Subcutaneous abdominal adipose tissue (tissue), 5 donors: ENCODE results near the gene PEG3.
"Not testable (repeated sequence)": the region's sequence is repeated elsewhere in the genome, so short reads cannot be mapped to it uniquely, and the experiment has no call there.

Experiments
- H3K27ac ChIP-seq: one replicate; pipeline ENCODE4 v1.7.0; 2013; ENCODE audit warnings: low read depth, mild to moderate bottlenecking, inconsistent platforms, low read length, moderate library complexity
- H3K27me3 ChIP-seq, 5 donors: one replicate each; pipeline ENCODE4 v1.7.0; 2013; ENCODE audit warnings: low read length in 5 of 5, inconsistent platforms in 1 of 5; ENCODE audit not compliant: control insufficient read depth in 5 of 5, insufficient read depth in 4 of 5
- H3K36me3 ChIP-seq, 5 donors: one replicate each; pipeline ENCODE4 v1.7.0; 2013; ENCODE audit warnings: low read length in 5 of 5; ENCODE audit not compliant: control insufficient read depth in 5 of 5, insufficient read depth in 5 of 5
- H3K4me1 ChIP-seq, 5 donors: one replicate each; pipeline ENCODE4 v1.7.0; 2013; ENCODE audit warnings: low read length in 5 of 5, mild to moderate bottlenecking in 3 of 5, moderate library complexity in 1 of 5; ENCODE audit not compliant: control insufficient read depth in 5 of 5, insufficient read depth in 5 of 5
- H3K4me3 ChIP-seq, 5 donors: one replicate each; pipeline ENCODE4 v1.7.0; 2013; ENCODE audit warnings: low read length in 5 of 5, low read depth in 1 of 5
- H3K9ac ChIP-seq, 5 donors: one replicate each; pipeline ENCODE4 v1.7.0; 2013; ENCODE audit warnings: low read length in 5 of 5, mild to moderate bottlenecking in 4 of 5, moderate library complexity in 3 of 5
- H3K9me3 ChIP-seq, 5 donors: one replicate each; pipeline ENCODE4 v1.7.0; 2013; ENCODE audit warnings: low read length in 5 of 5; ENCODE audit not compliant: control insufficient read depth in 5 of 5
- donor health status: healthy.
- donor health status: healthy.
- donor health status: healthy.
- donor health status: healthy.
- donor health status: healthy.

Gene PEG3

DNA sequence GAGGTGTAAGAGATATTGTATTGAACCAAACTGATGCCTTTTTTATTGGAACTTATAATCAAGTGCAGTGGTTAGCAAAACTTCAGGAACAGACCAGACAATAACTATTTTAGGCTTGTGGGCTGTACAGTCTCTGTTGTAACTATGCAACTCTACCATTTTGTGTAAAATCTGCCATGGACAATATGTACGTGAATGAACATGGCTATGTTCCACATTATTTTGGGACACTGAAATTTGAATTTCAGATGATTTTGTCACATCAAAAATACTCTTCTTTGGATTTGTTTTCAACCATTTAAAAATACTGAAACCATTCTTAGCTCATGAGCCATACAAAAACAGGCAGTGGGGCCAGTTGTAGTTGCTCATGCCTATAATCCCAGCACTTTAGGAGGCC, 27.9 kb upstream of the PEG3 start:
- no peak overlapping the region for H3K9ac ChIP-seq
- no peak overlapping the region for H3K4me3 ChIP-seq
- H3K4me1 ChIP-seq, result no peaks in the 10 kb centered on the region
- no peaks in the 10 kb centered on the region for H3K36me3 ChIP-seq
- no peak overlapping the region for H3K27ac ChIP-seq
- peaks cover 0 to 9% (median 3%) of the 10 kb centered on the region in 5 donors for H3K9me3 ChIP-seq
- H3K27me3 ChIP-seq, result peaks cover 0 to 4% (median 3%) of the 10 kb centered on the region in 5 donors

- no peak overlapping the region for H3K9ac ChIP-seq
- peaks cover 0 to 4% (median 3%) of the 10 kb centered on the region in 5 donors for H3K27me3 ChIP-seq
- H3K36me3 ChIP-seq, result no peaks in the 10 kb centered on the region
- H3K4me1 ChIP-seq, result no peaks in the 10 kb centered on the region
- no peak overlapping the region for H3K4me3 ChIP-seq
- H3K27ac ChIP-seq, result no peak overlapping the region
- H3K9me3 ChIP-seq, result peaks cover 0 to 9% (median 3%) of the 10 kb centered on the region in 5 donors
Observed at GRCh38 chr19:56866538-56866937, 26.0 kb upstream of the PEG3 start.

DNA sequence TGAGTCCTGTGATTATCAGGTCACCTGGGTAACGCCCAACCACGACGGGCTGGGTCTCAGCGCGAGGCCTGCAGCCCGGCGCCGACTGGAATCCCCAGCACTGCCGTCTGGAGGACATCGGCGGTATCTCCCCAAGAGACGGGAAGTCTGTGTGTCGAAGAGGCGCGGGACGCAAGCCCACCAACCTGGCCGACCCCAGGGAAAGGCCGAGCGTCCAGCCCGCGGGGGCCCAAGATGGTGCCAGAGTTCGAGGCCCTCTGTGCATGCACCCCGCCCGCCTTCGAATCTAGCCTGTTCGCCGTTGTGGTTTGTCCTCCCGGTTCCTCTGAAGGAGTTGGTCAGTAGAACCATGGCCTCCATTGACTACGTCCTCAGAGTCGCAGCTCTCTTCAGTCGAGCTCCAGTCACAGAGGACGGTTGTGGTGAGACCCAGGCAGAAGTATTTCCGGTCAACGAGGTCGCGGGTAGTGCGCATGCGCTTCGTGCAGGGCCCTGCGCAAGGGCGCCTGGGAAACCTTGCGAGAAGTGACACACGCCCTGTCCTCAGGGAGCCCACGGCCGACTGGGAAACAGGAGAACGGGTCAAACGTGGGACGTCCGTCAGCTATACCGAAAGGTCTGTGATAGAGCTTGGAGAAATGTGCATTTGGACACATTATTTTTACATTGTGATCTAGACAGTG, 24.1 kb upstream of the PEG3 start:
- H3K36me3 ChIP-seq, result no peaks in the 10 kb centered on the region
- no peaks in the 10 kb centered on the region for H3K4me1 ChIP-seq
- H3K9me3 ChIP-seq, result peaks cover 0 to 6% (median 3%) of the 10 kb centered on the region in 5 donors
- no peak overlapping the region for H3K9ac ChIP-seq
- no peak overlapping the region for H3K4me3 ChIP-seq
- peaks cover 0 to 4% (median 3%) of the 10 kb centered on the region in 5 donors for H3K27me3 ChIP-seq
- no peak overlapping the region for H3K27ac ChIP-seq

GRCh38 chr19:56862741-56863140, 22.2 kb upstream of the PEG3 start:
- no peaks in the 10 kb centered on the region for H3K4me1 ChIP-seq
- H3K27me3 ChIP-seq, result peaks cover 0 to 4% (median 3%) of the 10 kb centered on the region in 5 donors
- no peak overlapping the region for H3K27ac ChIP-seq
- no peak overlapping the region for H3K9ac ChIP-seq
- peaks cover 0 to 6% (median 3%) of the 10 kb centered on the region in 5 donors for H3K9me3 ChIP-seq
- no peaks in the 10 kb centered on the region for H3K36me3 ChIP-seq
- no peak overlapping the region for H3K4me3 ChIP-seq

- not testable (repeated sequence) for H3K27me3 ChIP-seq, H3K9me3 ChIP-seq, H3K4me3 ChIP-seq, H3K36me3 ChIP-seq, H3K9ac ChIP-seq, H3K4me1 ChIP-seq, H3K27ac ChIP-seq
Observed at GRCh38 chr19:56860409-56860808, 19.9 kb upstream of the PEG3 start.

DNA sequence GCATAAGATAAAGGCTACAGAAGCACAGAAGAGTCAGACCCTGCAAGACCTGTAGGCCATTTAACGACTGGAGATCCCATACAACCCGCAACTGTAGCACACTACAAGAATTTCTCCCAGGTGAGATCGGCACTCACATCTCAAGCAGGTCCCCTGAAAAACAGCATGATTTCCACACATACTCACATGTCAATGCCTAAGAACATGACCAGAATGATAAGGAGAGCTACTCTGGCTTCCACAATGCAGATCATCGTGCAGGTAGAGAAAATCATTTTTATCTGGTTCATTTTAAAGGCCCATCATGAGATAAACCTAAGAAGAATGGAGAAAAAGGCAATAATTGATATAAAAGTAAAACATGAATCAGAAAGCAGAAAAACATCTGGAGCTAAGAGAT, 17.5 kb upstream of the PEG3 start:
- H3K9me3 ChIP-seq, result no peaks in the 10 kb centered on the region
- no peaks in the 10 kb centered on the region for H3K36me3 ChIP-seq
- H3K4me1 ChIP-seq, result no peaks in the 10 kb centered on the region
- no peak overlapping the region for H3K4me3 ChIP-seq
- H3K27ac ChIP-seq, result no peak overlapping the region
- no peak overlapping the region for H3K9ac ChIP-seq
- H3K27me3 ChIP-seq, result no peaks in the 10 kb centered on the region

DNA sequence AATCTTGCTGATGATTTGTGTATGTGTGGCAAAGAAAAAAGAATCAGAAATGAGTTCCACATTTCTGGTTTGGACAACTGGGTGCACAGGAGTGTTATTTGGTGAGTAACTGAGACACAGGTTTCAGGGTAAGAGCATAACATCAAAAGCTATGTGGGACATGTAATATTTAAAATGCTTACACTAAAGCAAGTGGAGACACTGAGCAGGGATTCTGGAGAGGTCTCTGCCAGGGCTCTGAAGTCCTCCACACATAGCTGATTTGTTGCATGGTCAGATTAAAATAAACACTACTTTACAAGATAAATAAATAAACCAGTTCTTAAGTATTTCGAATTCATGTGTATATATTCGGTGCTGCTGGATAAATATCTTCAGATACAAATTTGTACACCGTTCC, 16.3 kb upstream of the PEG3 start:
- Histone ChIP-seq H3K27me3 (no peaks in the 10 kb centered on the region), H3K9me3 (no peaks in the 10 kb centered on the region), H3K36me3 (no peaks in the 10 kb centered on the region), H3K27ac (no peak overlapping the region), H3K4me3 (no peak overlapping the region), H3K4me1 (no peaks in the 10 kb centered on the region), H3K9ac (no peak overlapping the region)

- H3K36me3 ChIP-seq, H3K9ac ChIP-seq, H3K9me3 ChIP-seq, H3K27ac ChIP-seq, H3K27me3 ChIP-seq, H3K4me3 ChIP-seq, H3K4me1 ChIP-seq: not testable (repeated sequence)
Observed at GRCh38 chr19:56852361-56852760, 11.8 kb upstream of the PEG3 start.

GRCh38 chr19:56848166-56848565, 7.6 kb upstream of the PEG3 start:
- no peak overlapping the region for H3K9ac ChIP-seq
- H3K4me3 ChIP-seq, result no peak overlapping the region
- H3K9me3 ChIP-seq, result no peaks in the 10 kb centered on the region
- H3K4me1 ChIP-seq, result no peaks in the 10 kb centered on the region
- no peak overlapping the region for H3K27ac ChIP-seq
- no peaks in the 10 kb centered on the region for H3K36me3 ChIP-seq
- no peaks in the 10 kb centered on the region for H3K27me3 ChIP-seq

- Histone ChIP-seq H3K36me3 (no peaks in the 10 kb centered on the region), H3K27ac (no peak overlapping the region), H3K9me3 (peaks cover 0 to 12% (median 3%) of the 10 kb centered on the region in 5 donors), H3K4me3 (no peak overlapping the region), H3K27me3 (no peaks in the 10 kb centered on the region), H3K9ac (no peak overlapping the region), H3K4me1 (peaks cover 0 to 21% (median 18%) of the 10 kb centered on the region in 5 donors)
Observed at GRCh38 chr19:56842412-56842811, 1.9 kb upstream of the PEG3 start.
